ENCODE data around the gene ETFB. TPM values are rescaled to one million over a fixed set of nuclear protein-coding genes. Genes with fewer than 3 reads are reported as not detected.

Gene ETFB
- total and polyA plus RNA-seq, 9 of the 15 experiments (the other 6 are each of a cell fraction or from before 2014, with no cell fraction given): 18.1 to 143 (median 96.1) TPM

- no peak for TF ChIP-seq ZNF766 (CRISPR knock-in tag; conservative IDR thresholded peaks at IDR 0.05)
- TF ChIP-seq ZNF830 (CRISPR knock-in tag; IDR thresholded peaks at IDR 0.05): no peak
- TF ChIP-seq RREB1 (CRISPR knock-in tag; IDR thresholded peaks at IDR 0.05): peak; percentile 52; the same call in 1 of the 2 replicates
- peak; percentile 11; the same call in 1 of the 2 replicates for TF ChIP-seq SOX6 (IDR thresholded peaks at IDR 0.05)
- TF ChIP-seq MTA2 (IDR thresholded peaks at IDR 0.05; ENCODE audit: low read depth): no peak
- no peak for TF ChIP-seq CHD2 (IDR thresholded peaks at IDR 0.05; ENCODE audit: low read depth, low read length)
- no peak for TF ChIP-seq NR3C1 (CRISPR knock-in tag; IDR thresholded peaks at IDR 0.05)
- TF ChIP-seq ZNF140 (CRISPR knock-in tag; IDR thresholded peaks at IDR 0.05): no peak
- 0 out of 2 replicates have a peak, but pooled peaks have one; percentile 46 for TF ChIP-seq LCOR (CRISPR knock-in tag; IDR thresholded peaks at IDR 0.05)
- peak; percentile 60 for TF ChIP-seq NCOR1 (IDR thresholded peaks at IDR 0.05)
- no peak for TF ChIP-seq ZNF551 (CRISPR knock-in tag; IDR thresholded peaks at IDR 0.05)
- TF ChIP-seq E2F1 (CRISPR knock-in tag; IDR thresholded peaks at IDR 0.05): no peak; the same call in 1 of the 2 replicates
- no peak for TF ChIP-seq FOXA3 (CRISPR knock-in tag; conservative IDR thresholded peaks at IDR 0.05 in 1 of 2, IDR thresholded peaks at IDR 0.05 in 1 of 2)
- TF ChIP-seq, protein P1, sequence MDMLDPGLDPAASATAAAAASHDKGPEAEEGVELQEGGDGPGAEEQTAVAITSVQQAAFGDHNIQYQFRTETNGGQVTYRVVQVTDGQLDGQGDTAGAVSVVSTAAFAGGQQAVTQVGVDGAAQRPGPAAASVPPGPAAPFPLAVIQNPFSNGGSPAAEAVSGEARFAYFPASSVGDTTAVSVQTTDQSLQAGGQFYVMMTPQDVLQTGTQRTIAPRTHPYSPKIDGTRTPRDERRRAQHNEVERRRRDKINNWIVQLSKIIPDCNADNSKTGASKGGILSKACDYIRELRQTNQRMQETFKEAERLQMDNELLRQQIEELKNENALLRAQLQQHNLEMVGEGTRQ (CRISPR knock-in tag; IDR thresholded peaks at IDR 0.05): no peak
Observed at GRCh38 chr19:51367565-51368365, 1.6 kb upstream of the ETFB start (continued).

Measured in K562 (cell line).